T-helper 22 cell (primary cell): Measurements from ENCODE around the gene SSC4D.
"Not testable (repeated sequence)": the region's sequence is repeated elsewhere in the genome, so short reads cannot be mapped to it uniquely, and the experiment has no call there.

ENCODE experiments used
- DNase-seq: peaks from one replicate; pipeline ENCODE4 v3.0.0-alpha.2; 2020; ENCODE audit warnings: low read depth

Gene SSC4D

DNA sequence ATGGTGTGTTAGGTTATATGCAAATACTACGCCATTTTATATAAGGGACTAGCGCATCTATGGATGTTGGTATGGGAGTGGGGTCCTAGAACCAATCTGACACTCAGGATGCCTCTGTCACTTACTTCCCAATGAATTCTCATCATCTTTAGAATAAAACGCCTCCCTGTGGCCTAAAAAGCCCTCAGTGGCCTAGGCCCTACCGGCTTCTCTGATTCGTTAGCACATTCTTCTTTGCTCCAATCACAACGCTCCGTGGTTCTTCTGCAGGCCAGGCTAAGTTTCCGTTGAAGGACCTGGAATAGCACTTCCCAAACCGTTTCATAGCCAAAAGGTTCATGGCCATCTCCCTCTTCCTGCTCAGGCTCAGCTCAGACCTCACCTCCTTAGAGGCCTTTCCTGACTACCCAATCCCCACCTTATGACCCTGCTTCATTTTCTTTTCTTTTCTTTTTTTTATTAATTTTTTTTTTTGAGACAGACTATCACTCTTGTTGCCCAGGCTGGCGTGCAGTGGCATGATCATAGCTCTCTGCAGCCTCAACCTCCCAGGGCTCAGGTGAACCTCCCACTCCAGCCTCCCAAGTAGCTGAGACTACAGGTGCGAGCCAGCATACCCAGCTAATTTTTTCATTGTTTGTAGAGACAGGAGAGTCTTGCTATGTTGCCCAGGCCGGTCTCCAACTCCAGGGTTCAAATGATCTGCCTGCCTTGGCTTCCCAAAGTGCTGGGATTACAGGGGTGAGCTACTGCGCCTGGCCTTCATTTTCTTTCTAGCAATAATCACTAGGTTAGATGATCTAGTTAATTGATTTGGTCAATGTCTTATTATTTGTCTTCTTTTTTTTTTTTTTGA is 26.2 kb downstream of the SSC4D start:
- DNase-seq: no peak

DNA sequence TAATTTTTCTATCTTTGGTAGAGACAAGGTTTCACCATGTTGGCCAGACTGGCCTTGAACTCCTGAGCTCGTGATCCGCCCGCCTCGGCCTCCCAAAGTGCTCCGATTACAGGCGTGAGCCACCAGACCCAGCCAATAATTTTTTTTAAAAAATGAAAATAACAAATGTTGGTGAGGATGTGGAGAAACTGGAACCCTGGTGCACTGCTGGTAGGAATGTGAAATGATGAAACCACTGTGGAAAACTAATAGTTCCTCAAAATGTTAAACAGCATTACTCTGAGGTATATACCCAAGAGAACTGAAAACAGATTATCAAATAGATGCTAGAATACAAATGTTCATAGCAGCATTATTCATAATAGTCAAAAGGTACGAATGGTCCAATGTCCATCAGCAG is 27.7 kb downstream of the SSC4D start:
- no peak for DNase-seq

DNA sequence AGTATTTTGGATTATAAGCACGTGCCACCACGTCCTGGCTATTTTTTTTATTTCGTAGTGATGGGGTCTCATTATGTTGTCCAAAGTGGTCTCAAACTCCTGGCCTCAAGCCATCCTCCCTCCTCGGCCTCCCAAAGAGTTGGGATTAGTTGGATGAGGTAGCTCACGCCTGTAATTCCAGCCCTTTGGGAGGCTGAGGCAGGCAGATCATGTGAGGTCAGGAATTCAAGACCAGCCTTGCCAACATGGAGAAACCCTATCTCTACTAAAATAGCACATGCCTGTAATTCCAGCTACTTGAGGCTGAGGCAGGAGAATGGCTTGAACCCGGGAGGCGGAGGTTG is 28.9 kb downstream of the SSC4D start:
- DNase-seq: no peak

DNA sequence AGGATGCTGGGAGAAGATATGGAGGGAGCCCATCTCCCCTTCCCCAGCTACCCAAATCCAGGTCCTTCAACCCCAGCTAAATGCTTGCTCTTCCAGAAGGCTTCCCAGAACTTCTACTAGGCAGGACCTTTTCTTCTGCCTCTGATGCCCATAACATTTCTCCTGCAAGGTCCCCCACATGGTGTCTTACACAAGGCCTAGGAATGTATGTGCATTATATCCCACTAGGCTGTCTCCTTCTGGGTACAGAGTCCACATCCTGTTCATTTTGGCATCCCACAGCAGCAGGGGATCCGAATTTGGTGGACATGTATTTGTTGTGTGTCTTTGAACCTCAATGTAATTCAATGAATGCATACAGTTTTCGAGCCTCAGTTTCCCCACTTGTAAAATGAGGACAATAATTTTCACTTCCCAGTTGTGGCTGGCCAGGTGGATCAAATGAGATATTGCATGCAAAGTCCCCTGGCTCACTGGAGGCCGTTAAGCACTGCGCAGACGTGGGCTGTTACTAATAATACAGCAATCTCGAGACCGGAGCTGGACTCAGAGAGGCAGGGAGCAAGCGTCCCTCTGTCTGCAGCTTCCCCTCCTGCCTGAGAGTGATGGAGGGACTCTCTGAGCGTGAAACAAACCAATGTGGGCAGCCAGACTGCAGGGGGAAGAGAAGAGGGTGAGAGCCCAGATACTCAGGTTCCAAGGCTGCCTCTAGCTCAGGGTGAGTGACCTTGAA is 32.1 kb downstream of the SSC4D start:
- DNase-seq: no peak

DNA sequence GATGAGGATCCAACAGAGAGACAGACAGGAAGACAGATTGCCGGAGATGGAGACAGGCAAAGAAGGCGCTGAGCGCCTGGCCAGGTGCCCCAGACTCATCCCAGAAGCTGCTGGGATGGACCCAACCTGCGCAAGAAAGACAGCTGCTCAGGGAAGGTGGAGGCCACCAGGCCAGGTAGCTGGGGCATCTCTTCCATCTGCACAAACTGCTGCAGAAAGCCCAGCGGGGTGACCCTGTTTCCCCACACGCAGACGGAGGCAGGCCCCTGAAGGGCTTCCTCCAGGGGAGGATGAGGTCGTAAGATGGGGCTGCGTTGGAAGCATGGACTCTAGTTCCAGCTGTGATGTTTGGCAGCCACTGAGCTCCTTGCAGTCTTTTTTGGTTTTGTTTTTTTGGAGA is 34.2 kb downstream of the SSC4D start:
- no peak for DNase-seq

DNA sequence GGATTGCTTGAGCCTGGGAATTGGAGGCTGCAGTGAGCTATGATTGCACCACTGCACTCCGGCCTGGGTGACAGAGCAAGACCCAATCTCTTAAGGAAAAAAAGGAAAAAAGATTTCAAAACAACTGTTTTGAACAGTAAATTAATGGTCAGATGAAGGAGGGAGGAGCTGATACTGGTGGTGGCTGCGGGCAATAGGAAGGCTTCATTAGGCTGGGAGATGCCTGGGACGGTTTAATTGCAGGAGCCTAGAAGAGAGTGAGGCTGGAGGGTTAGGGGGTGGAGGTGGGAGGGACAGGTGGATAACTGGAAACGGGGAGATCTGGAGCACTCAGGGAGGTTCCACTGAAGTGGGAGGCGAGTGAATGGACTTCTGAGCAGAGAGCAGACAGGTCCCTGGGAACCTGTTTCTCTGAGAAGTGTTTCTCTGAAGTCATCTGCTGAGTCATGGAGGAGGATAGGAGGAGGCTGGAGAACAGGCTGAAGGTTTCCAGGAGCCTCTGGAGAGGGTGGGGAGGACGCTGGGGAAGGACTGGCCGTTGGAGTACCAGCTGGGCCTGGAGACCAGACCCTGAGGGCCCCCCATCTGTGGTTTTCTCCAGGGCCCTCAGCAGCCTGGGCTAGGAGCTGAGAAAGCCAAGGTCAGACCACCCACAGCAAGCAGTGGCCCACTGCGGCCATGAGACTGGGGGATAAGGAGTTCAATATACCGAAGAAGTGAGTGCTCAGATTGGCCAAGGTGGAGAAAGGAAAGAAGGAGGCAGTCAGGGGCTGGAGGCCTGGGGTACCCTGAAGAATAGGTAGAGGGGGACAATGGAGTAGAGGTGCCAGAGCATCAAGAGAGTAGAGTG is 36.3 kb downstream of the SSC4D start:
- DNase-seq: no peak

DNA sequence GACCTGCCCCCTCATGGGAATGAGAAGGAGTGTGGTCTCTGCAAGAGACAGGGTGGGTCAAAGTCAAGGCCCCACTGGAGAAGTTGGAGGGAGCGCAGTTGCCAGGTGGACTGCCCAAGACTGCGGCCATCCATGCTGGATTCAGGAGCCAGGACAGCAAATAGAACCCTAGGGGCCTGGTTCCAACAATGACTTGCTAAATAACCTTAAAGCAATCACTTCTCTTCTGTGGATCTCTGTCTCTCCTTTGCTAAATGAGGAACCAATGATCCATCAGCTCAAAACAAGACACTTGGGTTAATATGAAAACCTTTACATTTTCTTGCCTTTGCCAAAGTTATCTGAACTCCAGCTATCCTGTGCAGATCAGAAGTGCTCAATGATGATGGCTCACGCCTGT is 38.1 kb downstream of the SSC4D start:
- no peak for DNase-seq

DNA sequence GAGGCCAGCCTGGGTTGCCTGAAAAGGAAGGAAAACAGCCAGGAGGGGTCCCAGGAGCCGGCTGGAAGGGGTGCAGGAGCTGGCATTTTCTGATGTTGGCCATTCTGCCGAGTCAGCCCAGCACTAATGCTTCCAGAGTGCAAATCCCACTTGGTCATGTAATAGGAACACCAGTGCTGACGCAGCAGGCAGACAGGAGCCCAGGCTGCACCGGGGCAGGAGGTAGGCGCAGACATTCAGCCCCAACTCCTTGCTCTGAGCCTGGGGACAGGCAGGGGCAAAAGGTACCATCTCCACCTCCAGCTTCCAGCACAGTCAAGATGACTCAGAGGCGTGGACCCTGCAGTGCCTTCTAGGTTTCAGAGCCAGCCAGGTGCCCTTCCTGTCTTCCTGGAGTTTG is 40.5 kb downstream of the SSC4D start:
- no peak for DNase-seq

DNA sequence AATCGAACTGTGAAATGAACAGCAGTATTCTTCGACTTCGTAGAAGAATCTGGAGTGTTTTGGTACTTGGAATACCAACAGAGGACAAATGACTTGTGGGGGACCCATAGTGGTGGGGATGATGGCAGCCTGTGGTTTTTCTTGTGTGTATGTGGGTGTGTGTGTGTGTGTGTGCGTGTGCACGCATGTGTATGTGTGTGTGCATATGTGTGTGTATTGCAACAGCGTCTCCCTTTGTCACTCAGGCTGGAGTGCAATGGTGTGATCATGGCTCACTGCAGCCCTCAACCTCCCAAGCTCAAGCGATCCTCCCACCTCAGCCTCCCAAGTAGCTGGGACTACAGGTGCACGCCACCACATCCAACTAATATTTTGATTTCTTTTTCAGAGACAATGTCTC is 41.3 kb downstream of the SSC4D start:
- no peak for DNase-seq

DNA sequence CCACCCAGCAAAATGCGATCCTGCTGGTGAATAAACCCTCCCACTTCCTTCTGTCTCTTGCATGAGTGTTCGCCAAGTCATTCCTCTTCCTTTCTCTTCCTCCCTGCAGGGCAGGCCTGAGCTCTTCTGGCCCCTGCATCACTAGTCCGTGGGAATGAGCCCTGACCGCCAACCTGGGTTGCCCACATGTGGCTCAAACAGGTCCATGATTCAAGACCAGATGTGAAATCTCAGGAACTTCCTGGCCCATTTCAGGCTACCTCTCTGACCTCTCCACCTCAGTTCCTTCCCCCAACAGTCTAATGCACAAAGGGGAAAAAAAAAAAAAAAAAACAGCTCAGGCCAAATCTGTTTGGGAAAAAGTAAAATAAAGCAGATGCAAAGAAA is 45.3 kb downstream of the SSC4D start:
- DNase-seq: no peak

DNA sequence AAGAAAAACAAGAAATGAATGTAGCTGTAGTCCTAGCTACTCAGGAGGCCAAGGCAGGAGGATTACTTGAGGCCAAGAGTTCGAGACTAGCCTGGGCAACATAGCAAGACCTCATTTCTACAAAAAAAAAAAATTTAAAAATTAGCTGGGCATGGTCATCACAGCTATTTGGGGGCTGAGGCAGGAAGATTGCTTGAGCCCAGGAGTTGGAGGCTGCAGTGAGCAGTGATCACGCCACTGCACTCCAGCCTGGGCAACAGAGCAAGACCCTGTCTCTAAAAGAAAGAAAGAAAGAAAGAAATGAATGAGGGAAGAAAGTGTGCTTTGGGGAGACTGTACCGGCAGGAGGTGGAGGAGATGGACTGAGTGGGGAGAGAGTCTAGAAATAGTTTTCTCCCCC is 45.7 kb downstream of the SSC4D start:
- not testable (repeated sequence) for DNase-seq

DNA sequence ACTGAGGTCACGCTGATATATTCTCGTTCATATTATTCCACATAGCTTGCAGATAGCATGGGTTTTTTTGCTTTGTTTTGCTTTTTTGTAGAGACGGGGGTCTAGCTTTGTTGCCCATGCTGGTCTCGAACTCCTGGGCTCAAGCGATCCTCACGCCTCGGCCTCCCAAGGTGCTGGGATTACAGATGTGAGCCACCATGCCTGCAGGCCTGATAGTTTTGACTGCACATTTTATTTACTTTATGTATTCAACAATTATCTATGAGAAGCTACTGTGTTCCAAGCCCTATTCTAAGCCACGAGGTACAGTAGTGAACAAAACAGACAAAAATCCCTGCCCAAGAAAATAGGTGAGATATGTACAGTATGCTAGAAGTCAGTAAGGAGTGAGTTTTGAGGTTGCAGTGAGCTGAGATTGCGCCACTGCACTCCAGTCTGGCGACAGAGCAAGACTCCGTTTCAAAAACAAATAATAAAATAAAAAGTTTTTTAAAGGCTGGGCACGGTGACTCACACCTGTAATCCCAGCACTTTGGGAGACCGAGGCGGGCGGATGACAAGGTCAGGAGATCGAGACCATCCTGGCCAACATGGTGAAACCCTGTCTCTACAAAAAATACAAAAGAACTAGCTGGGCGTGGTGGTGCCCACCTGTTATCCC is 49.4 kb downstream of the SSC4D start:
- no peak for DNase-seq

DNA sequence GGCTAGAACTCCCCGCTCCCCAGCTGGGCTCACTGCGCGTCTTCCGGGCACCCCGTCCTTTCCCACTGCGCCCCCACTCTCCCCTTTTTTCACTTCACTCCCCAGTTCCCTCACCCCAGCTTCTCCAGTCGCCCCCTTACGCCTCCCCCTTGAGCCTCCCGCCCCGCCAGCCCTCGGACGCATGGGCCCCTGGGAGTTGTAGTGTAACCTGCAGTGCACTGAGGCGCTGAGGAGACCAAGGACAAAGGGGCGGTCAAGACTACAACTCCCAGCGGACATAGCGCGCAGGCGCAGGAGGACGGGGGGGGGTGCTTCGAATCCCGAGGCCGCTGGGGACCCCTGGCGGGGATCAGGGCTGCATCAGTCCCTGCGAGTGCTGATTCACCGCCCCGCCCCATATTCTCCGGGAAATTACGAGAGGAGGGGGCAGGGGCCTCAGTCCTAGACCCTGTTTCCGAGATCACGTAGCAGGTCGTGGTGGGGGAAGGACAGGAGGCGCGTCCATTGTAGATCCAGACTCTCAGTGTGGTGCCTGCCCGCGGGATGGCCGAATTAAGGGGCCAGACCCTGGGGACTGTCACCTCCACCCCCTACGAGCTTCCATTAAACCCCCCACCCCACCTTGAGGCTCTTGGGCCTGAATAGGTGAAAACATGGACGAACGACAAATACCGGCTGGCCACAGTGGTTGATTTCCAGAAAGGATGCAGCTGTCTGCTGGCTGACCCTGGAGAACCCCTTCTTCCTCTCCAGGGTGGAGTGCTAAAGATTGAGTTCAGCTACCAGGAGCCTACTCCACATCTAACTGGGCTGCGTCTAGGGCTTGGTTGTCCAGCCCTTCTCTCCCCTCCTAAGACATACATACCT is 50.2 kb downstream of the SSC4D start:
- peak; percentile 91 for DNase-seq

DNA sequence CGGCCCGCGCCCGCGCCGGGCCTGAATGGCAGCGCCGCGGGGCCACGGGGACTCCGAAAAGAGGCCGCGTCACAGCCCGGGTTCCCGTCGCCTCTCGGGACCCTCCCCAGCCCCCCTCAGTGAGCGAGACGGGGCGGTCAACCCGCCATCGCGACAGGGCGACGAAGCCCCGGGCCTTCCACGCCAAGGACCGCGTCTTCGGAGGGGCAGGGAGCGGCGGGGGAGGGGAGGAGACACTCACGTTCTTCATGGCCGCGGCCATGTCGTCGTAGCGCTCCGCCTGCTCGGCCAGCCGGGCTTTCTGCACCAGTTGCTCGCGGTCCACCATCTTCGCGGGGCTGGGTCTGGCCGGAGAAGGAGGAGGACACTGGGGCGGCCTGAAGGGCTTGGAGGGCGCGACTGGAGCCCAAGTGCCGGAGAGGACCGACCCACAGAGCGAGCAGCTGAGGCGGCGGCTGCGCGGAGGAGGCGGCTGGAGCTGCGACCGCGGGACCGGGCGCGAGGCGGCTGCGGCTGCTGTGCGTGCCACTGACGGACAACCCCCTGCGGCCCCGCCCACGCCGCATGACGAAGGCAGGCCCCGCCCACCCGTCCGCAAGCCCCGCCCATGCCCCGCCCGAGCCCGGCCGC is 50.9 kb downstream of the SSC4D start, which contains the start of gene YWHAG:
YWHAG (minus strand) TSS at position 511 of the 630 bp plus-strand sequence; CDS start at position 328, 183 bp downstream.
- DNase-seq: peak; percentile 73

DNA sequence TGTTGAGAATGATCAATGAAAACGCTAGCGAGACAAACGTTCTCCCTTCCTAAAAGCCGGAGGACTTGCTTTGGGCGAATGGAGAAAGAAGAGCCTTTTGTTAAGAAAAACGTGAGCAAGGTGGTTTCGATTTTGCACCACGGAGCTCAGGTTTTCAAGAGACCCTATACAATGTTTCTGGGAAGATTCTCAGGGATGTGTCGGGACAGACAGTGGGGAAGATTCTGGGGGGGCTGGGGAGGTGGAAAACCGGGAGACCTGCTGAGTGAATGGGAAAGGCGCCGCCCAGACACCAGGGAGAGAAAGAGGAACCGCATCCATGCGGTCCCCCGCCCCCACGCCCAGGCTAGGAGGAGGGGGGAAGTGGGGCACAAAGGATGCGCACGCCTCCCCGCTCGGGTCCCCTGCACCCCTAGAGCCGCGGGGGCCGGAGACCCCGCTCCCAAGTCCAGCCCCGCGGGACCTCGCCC is 51.5 kb downstream of the SSC4D start:
- DNase-seq: peak; percentile 21

DNA sequence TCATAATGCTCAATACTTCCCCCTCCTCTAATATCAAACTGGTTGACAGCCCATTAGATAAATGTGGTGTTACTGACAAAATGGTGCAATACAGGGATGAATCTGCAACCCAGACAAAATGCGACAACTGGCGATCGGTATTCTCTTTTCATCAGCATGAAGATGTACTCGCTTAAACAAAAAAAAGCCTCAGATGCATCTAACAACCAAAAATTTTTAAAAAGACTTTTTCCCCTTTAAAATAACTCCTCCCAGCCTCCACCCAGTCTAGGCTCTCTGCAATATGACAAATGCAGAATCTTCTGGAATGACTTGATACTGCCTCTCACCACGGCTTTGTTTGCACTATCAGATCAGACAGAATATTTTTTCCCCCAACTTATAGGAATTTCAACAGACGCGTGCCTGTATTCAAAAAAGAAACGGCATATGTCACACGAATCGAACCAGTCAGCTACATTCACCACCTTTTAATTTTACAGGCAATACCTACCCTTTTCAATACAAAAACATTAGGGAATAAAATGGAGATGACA is 52.0 kb downstream of the SSC4D start:
- DNase-seq: no peak

DNA sequence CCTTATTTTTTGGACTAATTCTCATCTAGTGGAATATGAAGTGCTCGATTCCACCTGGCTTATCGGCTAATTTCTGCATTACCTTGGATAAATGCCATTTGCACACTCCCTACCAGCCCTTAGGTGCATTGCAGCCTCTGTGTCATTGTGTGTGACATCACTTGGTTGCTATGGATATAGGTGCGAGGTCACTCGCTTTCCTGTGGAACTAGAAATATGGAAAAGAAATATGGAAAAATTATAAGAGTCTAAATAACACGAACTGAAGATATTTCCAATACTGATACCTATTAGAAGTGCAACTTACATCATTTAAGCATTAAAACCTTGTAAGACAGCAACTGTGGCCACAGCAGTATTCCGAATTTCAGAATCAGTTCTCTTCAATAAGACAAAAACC is 52.7 kb downstream of the SSC4D start:
- no peak for DNase-seq

DNA sequence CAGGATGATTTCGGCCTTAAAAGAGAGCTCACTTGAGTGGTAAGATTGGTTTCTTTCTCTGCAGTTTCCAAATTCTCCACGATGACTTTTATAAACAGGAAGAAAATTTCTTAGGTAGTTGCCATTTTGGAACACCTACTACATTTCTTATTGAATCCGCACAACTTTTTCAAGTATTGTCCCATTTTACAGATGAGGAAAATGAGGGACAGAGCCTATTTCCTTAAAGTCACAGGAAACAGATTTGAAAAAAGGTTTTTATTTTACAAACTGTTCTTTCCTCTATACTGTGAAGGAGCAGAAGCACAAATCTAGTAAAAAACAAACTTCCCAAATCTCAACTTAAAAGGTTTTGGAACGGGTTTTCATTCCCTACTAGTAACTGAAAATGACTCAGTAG is 53.4 kb downstream of the SSC4D start:
- DNase-seq: no peak

DNA sequence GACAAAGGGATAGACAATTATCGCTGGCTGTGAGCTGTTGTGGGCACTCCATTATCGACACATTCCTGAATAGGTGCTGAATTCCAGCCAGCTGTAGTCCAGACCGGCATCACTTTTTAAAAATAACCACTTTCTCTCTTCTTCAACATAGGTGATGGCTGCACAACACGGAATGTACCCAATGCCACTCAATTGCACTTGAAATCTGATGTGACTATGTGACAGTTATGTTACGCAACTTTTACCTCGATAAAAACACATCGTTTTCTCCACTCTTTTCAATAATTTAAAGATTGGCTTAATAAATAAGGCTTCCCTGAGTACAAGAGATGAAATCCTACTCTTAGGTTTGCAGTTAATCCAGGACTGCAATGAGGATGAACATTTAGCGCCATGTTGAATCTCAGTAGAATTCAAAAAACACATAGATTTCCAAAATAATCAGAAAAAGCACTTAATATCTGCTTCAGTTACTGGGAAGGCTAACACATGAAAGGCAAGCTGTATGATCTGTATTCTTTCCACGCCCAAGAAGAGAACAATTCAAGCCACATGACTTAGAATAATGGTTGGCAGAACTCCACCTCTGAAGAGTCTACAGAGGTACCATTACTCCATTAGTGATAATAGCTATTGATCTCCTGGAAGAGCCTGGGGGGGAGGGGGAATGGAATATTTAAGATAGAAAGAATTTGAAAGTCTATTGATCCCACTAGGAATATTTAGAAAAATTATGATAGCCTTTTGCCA is 54.3 kb downstream of the SSC4D start:
- DNase-seq: no peak
